Activated CD4-positive, CD25-positive, alpha-beta regulatory T cell treated with anti-CD3 and anti-CD28 coated beads, Interleukin-2, amount 50 U/mL, for 72 hours (primary cell): ENCODE results near the gene GSTM1.
"Not testable (repeated sequence)": the region's sequence is repeated elsewhere in the genome, so short reads cannot be mapped to it uniquely, and the experiment has no call there.

Experiments
- DNase-seq: peaks from one replicate; pipeline ENCODE4 v3.0.0; 2021

GSTM1 gene

DNA sequence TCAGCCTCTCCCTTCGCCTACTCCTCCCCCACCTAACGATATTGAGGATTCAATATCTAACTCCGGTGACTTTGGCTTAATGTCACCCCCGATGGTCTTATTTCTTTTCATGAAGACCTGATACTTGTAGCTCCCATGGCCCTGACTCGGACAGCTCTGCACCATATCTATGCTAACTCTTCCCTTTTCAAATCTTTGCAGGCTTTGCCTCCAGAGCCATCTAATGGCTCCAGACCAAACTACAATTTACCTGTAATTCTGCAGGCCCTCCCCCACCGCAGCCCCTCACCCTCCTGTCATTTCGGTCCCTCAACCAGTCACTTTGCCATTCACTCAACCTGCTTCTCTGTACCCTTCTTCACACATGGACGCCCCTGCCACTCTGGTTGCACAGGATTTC is 16.6 kb downstream of the GSTM1 start:
- DNase-seq = no peak

DNA sequence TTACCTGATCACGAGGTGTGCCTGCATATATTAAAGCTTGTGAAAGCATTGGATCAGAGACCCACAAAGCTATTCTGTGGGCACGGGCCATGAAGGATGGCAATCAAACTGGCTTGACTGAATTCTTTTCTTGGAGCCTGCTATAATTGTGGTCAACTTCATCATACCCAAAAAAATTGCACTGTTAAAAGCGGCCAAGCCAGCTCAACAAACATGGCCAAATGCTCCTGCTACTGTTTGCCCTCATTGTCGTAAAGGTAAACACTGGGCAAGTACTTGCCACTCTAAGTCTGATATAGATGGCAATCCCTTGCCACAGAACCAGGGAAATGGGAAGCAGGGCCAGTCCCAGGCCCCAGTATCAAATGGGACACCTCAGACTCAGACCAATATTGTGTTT is 17.8 kb downstream of the GSTM1 start:
- no peak for DNase-seq

DNA sequence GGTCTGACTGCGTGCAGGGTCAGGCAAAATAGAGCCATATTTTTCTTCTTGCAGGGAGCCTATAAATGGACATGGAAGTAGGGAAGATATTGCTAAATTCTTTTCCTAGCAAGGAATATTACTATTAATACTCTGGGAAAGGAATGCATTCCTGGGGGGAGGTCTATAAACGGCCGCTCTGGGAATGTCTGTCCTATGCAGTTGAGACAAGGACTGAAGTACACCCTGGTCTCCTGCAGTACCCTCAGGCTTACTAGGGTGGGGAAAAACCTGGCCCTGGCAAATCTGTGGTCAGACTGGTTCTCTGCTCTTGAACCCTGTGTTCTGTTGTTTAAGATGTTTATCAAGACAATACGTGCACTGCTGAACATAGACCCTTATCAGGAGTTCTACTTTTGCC is 21.3 kb downstream of the GSTM1 start:
- DNase-seq = not testable (repeated sequence)

DNA sequence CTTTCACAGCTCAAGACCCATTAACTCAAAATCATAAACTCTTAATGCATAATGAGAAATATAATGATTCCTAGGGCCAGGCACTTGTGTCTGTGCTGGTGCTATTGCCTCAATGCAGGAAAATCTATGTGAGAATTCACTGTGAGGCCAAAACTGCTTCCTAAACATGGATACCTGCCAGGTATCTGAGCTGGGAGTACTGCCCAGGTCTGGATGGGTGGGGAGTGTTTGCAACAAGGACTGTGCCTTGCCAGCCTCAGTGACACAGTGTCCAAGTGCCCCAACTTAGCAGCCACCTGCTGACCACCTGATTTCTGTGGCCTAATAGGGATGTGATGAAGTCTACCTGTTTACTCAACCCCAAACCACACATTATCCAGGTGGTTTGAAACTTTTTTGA is 22.2 kb downstream of the GSTM1 start:
- DNase-seq = not testable (repeated sequence)

DNA sequence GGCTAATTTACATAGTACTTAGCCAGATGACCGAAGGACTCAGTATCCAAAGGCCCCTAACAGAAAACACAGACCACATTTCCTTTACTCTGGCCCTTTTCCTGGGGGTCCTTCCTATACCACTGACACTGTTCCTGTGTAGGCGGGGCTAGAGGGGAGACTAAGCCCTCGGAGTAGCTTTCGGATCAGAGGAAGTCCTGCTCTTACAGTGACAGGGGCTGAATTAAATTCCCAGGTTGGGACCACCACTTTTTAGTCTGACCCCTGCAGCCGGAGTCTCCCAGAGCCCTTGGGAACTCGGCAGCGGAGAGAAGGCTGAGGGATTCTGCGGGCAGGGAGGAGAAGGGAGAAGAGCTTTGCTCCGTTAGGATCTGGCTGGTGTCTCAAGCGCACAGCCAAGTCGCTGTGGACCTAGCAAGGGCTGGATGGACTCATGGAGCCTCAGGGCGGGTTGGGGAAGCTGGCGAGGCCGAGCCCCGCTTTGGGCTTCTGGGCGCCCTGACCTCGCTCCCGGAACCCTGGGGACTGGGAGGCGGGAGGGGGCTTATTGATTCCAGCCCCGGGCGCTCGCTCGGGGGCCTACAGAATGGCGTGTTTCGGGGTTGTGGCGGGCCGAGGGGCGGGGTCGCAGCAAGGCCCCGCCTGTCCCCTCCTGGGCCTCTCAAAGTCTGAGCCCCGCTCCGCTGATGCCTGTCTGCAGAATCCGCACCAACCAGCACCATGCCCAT is 24.1 kb downstream of the GSTM1 start, which contains the start of gene GSTM5:
Gene GSTM5 (plus strand): TSS at position 659 of the 728 bp plus-strand sequence. CDS start 62 bp downstream, at position 721.
- DNase-seq = not testable (repeated sequence)

DNA sequence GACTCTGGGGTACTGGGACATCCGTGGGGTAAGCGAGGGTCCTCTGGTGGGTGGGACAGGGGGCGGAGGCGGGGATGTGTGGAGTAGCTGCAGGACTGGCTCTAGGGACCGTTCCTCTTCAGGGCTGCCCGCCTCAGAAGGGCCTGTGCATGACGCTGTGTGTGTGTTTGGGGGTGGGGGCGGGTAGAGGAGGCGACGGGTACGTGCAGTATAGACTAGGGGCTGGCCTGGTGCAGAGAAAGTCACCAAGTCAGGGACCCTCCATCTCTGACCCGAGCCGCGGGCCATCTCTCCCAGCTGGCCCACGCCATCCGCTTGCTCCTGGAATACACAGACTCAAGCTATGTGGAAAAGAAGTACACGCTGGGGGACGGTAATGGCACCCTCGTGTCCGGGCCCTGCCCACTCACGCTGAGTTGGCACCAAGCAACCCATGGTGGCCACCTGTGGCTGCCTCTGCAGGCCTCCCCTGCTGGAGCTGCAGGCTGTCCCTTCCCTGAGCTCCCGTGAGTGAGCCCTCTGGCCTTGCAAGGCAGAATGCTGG is 24.8 kb downstream of the GSTM1 start:
- no peak for DNase-seq

DNA sequence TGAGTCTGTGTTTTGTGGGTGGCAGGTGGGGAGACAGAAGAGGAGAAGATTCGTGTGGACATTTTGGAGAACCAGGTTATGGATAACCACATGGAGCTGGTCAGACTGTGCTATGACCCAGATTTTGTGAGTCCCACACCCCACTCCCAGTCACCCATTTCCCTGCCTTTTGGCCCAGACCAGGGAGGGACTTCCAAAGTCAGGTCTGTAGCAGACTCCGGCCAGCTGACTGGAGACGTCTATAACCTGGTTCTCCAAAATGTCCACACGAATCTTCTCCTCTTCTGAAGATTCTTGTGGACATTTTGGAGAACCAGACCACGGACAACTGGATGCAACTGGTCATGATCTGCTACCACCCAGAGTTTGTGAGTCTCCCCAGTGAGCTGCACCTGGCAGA is 26.0 kb downstream of the GSTM1 start:
- DNase-seq = no peak

DNA sequence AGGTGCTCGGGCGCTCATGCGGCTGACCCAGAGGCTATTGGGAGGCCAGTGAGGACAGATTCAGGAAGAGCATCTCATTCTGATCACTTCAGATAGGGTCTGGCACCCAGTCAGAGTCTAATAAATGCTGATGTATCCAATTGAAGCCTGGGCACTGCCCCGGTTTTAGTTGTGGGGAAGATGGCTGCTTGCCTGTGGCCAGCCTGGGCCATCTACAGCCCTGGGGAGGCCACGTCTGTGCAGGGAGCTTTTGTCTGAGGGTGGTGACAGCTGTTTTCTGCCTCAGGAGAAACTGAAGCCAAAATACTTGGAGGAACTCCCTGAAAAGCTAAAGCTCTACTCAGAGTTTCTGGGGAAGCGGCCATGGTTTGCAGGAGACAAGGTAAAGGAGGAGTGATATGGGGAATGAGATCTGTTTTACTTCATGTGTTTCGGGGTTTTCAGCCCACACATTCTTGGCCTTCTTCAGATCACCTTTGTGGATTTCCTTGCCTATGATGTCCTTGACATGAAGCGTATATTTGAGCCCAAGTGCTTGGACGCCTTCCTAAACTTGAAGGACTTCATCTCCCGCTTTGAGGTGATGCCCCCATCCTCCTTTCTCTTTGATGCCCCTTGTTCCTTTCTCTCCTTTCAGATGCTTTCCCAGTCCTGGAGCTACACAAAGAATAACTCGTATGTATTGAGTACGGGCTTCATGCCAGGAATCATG is 27.2 kb downstream of the GSTM1 start:
- DNase-seq = no peak

DNA sequence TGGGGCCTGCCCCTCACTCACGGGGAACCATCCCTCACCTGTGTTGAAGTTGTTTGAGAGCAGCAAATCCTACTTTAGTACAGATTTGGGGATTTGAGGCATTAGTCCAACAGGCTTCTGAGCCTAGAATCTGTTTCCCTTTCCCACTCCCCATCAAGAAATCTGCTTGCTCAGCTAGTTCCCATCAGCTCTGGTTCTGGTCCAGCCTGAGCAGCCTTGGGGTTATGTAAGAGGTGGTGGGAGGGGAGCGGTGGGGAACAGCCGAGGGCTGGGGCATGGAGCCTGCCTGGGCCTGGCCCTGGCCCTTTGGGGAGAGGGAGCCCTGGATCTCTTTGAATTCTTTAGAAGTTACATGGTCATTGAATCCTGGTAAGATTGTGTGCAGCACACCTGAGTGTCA is 28.5 kb downstream of the GSTM1 start:
- no peak for DNase-seq

DNA sequence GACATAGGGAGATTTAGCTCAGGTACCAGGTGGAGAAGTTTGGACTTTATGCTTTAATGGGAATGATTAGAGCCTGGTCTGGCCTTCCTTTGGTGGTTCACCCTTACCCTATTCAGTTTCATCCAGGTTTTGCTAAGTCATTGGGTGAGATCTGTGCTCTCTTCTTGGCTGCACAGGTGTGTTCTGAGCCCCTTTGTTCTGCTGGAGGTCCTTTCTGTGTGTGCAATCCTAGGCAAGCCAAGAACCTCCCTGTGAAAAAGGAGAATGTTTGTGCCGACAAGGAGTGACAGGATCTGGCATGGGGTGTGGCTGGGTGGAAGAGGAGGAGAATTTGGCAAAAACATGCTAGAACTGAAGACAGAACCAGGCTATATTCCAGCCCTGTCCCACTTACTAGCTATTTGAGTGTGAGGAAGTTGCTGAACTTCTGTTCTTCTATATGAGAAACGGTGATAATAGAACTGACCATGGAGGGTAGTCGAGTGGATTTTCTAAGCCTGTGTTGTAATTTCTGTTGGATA is 29.0 kb downstream of the GSTM1 start:
- no peak for DNase-seq

DNA sequence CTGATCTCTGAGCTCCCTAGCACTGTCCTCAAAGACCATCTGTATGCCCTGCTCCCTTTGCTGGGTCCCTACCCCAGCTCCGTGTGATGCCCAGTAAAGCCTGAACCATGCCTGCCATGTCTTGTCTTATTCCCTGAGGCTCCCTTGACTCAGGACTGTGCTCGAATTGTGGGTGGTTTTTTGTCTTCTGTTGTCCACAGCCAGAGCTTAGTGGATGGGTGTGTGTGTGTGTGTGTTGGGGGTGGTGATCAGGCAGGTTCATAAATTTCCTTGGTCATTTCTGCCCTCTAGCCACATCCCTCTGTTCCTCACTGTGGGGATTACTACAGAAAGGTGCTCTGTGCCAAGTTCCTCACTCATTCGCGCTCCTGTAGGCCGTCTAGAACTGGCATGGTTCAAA is 30.1 kb downstream of the GSTM1 start:
- no peak for DNase-seq

DNA sequence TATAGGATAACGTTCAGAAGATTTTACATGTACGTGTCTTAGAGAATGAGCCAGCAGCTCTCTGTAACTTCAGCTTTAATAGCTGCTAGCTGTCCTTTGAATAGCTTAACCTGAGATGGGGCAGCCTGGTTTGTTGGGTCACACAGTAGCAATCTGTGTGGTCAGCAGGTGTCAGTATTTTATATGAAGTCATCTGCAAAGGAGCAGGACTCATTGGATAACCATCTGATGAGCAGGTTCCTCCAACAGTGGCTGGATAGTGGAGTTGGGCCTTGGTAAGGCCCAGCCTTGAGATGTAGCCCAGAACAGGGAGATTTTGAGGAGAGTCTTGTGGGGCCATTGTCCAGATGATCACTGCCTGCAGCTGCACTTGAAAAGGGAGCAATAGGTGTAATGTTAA is 30.9 kb downstream of the GSTM1 start:
- DNase-seq = no peak

DNA sequence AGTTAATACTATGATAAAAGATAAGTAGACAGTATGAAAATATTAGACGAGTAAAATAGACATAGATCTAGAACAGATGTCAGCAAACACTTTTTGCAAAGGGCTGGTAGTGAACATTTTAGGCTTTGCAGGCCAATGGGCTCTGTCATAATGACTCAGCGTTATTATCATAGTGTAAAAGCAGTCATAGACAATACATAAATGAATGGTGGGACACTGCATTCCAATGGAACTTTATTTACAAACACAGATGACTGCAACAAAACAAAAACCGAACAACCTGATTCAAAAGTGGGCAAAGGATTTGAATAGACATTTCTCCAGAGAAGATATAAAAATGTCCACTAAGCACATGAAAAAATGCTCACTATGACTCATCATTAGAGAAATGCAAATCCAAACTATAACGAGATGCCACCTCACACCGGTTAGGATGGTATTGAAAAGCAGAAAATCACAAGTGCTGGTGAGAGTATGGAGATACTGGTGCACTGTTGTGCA is 31.8 kb downstream of the GSTM1 start:
- no peak for DNase-seq

DNA sequence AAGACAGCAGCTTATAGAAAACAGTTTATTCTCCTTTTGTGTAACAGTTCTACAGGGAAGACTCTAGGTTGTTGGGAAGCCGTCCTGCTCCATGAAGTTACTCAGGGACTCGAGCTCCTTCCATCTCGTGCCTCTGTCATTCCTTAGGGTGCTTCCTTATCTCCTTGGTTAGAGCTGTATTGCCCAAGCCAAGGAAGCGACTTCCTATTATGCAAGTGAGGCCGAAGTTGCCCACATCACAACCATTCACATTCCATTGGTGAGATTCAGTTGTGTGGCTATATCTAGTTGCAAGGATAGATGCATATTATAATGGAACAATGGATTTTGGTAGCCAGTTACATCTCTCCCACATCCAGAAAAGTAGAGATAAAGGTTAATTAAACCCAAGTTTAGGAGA is 33.4 kb downstream of the GSTM1 start:
- DNase-seq = no peak

DNA sequence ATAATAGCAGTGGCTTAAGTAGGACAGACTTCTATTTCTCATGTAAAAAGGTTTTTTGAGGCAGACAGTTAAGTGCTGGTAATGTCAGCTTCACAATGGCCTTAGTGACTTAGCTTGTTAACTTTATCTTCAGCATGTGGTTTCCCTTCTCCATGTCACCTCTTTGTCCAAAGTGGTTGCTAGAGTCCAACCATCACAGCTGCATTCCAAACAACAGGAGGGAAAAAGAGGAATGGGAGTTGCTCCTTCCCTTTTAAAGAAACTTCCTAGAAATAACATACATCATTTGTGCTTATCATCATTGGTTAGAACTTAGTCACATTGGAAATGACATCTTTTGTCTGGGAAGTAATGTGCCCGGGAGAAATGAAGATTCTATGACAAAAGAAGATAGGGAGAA is 34.4 kb downstream of the GSTM1 start:
- no peak for DNase-seq

DNA sequence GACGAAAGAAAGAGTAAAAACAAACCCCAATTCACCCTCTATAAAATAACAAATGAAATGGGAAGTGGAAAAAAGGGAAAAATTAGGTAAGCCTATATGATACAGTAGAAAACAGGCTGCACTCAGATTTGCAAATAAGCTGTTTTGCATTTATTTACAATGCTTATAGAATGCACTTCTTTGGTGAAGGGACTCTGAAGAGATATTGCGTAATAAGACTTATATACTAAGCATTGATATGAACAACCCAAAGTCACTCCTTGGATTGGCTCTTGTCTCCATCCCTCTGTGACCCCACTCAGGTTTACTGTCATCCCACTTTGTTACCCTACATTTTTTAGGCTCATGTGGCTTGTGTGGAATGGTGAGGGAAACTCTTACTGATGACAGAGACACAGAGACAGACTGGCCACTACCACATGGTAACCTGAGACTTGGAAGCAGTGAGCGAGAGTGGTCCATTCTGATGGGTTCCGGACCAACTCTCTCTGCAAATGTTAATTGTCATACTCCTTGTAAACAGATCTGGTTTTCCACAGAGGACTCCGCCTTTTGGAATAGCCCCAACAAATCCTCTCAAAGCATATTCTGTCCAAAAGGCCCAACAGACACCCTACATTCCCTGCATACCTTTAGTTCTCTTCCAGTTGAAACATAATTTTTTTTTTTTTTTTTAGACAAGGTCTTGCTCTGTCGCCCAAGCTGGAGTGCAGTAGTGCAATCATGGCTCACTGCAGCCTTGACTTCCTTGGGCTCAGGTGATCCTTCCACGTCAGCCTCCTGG is 35.5 kb downstream of the GSTM1 start:
- DNase-seq = no peak

DNA sequence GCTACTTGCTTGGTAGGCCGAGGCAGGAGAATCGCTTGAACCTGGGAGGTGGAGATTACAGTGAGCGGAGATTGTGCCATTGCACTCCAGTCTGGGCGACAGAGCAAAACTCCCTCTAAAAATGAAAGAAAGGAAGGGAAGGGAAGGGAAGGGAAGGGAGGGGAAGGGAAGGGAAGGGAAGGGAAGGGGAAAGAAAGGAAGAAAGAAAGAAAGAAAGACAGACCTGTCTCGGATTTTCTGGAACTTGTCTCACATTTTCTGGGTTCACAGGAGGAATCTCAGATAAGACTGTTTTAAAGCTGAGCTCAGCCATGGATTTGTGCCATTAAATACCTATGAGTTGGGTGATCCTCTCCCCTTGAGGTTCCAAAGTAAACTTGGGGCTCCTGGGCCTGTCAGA is 37.3 kb downstream of the GSTM1 start:
- no peak for DNase-seq

DNA sequence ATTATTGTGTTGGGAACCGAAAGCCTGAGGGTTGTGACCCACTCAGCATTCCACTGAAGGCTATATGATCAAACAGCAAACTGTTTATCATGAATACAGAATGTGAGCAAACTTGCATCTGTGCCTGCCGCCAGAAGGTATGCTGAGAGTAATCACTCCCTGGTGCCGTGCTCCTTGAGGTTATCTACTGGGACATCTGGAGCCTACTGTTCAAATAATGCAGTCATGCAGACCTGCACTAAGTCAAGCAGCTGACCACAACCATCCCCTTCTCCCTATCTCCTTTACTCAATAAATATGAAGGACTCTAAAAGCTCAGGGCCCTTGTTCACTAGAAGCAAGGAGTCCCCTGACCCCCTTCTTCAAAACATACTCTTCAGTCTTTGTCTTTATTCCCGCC is 37.9 kb downstream of the GSTM1 start:
- no peak for DNase-seq

DNA sequence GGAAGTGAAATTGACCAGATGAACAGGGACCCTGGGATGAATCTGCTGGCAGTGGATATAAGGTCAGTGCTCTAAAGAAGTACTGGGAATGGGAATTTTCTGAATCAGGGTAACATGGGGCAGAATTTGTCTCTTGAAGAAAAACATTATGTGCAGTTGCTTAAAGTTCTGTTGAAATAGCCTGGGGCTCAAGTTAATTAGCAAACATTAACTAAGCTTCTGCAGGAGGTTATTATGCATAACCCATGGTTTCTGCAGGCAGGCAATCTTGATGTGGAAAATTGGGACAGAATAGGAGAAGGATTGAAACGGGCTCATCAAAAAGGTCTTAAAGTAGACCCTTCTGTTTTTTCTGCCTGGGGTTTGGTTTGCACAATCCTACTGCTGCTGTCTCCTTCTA is 38.4 kb downstream of the GSTM1 start:
- no peak for DNase-seq

DNA sequence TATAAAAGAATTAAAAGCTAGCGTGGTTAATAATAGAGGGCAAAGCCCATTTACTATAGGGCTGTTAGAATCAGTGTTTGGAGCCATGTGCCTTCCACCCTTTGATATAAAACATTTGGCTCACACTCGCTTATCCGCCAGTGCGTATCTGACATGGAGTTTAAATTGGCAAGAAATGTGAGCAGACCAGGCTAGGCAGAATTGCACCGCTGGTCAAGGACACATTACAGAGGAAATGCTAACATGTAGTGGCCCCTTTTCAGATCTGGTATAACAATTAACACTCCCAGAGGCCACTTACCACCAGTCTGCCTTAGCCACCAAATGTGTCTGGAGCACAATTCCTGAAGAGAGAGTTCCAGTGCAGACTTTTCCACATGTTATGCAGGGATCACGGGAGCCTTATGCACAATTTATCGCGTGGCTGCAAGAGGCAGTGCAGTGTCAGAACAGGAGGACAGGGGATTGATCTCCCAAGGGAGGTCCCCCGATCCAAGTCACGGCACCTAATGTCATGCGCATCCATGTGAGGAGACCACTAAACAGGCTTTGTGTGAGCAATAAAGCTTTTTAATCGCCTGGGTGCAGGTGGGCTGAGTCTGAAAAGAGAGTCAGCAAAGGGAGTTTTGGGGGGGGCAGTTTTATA is 39.2 kb downstream of the GSTM1 start:
- no peak for DNase-seq

DNA sequence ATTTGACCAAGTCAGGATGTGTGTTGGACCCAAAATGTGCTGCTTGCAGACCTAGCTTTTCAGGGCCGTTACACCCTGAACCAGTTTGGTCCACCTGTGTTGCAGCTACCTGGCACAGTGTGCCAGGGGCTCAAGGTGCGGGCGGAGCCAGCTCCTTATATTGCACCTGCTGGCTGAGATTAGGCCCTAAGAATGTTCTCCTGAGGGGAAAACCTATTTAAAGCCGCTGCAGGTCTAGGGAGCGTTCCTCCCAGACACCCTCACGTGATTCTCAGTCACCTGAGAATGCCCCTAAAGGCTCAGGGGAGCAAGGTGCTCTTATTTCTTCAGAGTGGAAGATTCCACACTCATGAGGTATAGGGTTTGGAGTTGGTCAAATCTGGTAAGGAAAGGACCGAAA is 41.3 kb downstream of the GSTM1 start:
- DNase-seq = no peak

DNA sequence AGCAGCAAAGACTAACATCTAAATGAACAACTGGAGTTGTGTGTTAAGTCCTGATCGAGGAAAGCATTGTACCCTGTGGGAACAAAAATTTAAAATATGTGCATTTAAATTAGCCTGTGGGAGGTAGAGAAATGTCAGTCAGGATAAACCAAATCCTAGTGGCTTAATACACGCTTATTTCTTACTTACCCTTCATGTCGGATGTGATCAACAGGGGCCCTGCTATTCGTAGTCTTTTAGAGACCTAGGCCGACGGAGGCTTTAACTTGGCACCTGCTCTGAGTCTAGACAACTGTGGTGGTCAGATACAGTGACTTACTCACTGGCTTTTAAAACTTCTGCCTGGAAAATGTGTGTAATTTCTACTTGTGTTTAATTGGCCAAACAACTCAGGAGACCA is 43.0 kb downstream of the GSTM1 start:
- DNase-seq = no peak
